Keratinocyte (primary cell): ENCODE data around the gene PPID. TPM values are rescaled to one million over a fixed set of nuclear protein-coding genes. Genes with fewer than 3 reads are reported as not detected.

ENCODE experiments used
- DNase-seq: peaks from one replicate; pipeline ENCODE4 v3.0.0-alpha.2; 2011; ENCODE audit warnings: low read depth, missing footprints, low spot score
- FAIRE-seq: peaks from 2 replicates; lab custom pipeline; 2011; peaks lifted over from hg19 to GRCh38; lab: Jason Lieb, UNC
- H2AFZ ChIP-seq: 2 replicates; pipeline ENCODE4 v1.6.0; 2012; ENCODE audit warnings: low read length, control low read depth, inconsistent platforms; ENCODE audit not compliant: control insufficient read depth
- H3K27ac ChIP-seq: 2 replicates; pipeline ENCODE4 v1.5.1; 2011; ENCODE audit warnings: low read length; ENCODE audit not compliant: control insufficient read depth, insufficient read depth
- H3K27me3 ChIP-seq: 3 replicates; pipeline ENCODE4 v1.6.0; 2011; ENCODE audit warnings: low read length; ENCODE audit not compliant: control insufficient read depth, insufficient read depth; ENCODE audit errors: extremely low read depth
- H3K36me3 ChIP-seq, 2 experiments: 2 replicates in 1 of 2; 3 replicates in 1 of 2; pipeline ENCODE4 v1.5.1; 2011; ENCODE audit warnings: low read length in 2 of 2, mild to moderate bottlenecking in 1 of 2; ENCODE audit not compliant: control insufficient read depth in 2 of 2, insufficient read depth in 2 of 2; ENCODE audit errors: extremely low read depth in 1 of 2
- H3K4me1 ChIP-seq: 3 replicates; pipeline ENCODE4 v1.5.1; 2011; ENCODE audit warnings: low read length; ENCODE audit not compliant: control insufficient read depth, insufficient read depth; ENCODE audit errors: extremely low read depth
- H3K4me2 ChIP-seq: 3 replicates; pipeline ENCODE4 v1.6.0; 2011; ENCODE audit warnings: low read depth, low read length; ENCODE audit not compliant: control insufficient read depth, insufficient read depth; ENCODE audit errors: extremely low read depth
- H3K4me3 ChIP-seq, 3 experiments: fragments of 200-600 bp in 1 of 3; sonication (generic) in 1 of 3; 2 replicates in 2 of 3; 3 replicates in 1 of 3; pipeline ENCODE4 v1.5.1; 2011 to 2016; ENCODE audit warnings: low read length in 3 of 3, mild to moderate bottlenecking in 3 of 3, control low read depth in 2 of 3, inconsistent platforms in 1 of 3, low read depth in 1 of 3, mixed read lengths in 1 of 3, mixed run types in 1 of 3, moderate library complexity in 1 of 3; ENCODE audit not compliant: control insufficient read depth in 2 of 3, insufficient read depth in 2 of 3; ENCODE audit errors: extremely low read depth in 1 of 3
- H3K79me2 ChIP-seq: 2 replicates; pipeline ENCODE4 v1.6.0; 2012; ENCODE audit warnings: low read length; ENCODE audit not compliant: control insufficient read depth, insufficient read depth
- H3K9ac ChIP-seq: 3 replicates; pipeline ENCODE4 v1.6.0; 2011; ENCODE audit warnings: low read length; ENCODE audit not compliant: control insufficient read depth, insufficient read depth; ENCODE audit errors: extremely low read depth
- H3K9me1 ChIP-seq: 3 replicates; pipeline ENCODE4 v1.6.0; 2011; ENCODE audit warnings: low read length; ENCODE audit not compliant: control insufficient read depth, insufficient read depth; ENCODE audit errors: extremely low read depth
- H3K9me3 ChIP-seq: 2 replicates; pipeline ENCODE4 v1.5.1; 2012; ENCODE audit warnings: low read depth, low read length; ENCODE audit not compliant: control insufficient read depth
- H4K20me1 ChIP-seq: 3 replicates; pipeline ENCODE4 v1.6.0; 2011; ENCODE audit warnings: low read length; ENCODE audit not compliant: control insufficient read depth, insufficient read depth; ENCODE audit errors: extremely low read depth
- CTCF ChIP-seq, 3 experiments: IDR thresholded peaks in 1 of 3; conservative IDR thresholded peaks in 1 of 3; optimal IDR thresholded peaks in 1 of 3; 2 replicates in 2 of 3; 3 replicates in 1 of 3; pipeline versions ENCODE3 to v1.5.1; 2011; ENCODE audit warnings: low read length in 3 of 3, mild to moderate bottlenecking in 3 of 3, moderate library complexity in 2 of 3, control low read depth in 1 of 3, inconsistent platforms in 1 of 3; ENCODE audit not compliant: insufficient read depth in 2 of 3; ENCODE audit errors: extremely low read depth in 1 of 3
- EZH2 ChIP-seq: IDR thresholded peaks from one replicate; pipeline ENCODE4 v1.6.1; 2012; ENCODE audit warnings: inconsistent platforms, mild to moderate bottlenecking, low read length, moderate library complexity
- dilution Hi-C: fragments of 300-500 bp; cut with MboI; formaldehyde crosslinking; loops from one replicate; pipeline ENCODE4 v1.7.0; 2020; ENCODE audit warnings: low sequenced_read_pairs; ENCODE audit not compliant: extremely low pct_ligation_motif_present
- polyA plus RNA-seq, 5 experiments: library from polyadenylated mRNA; depleted of rRNA in 3 of 5; stranded (reverse) in 3 of 5; stranded (forward) in 1 of 5; unstranded in 1 of 5; fragments of >200 nt; gene quantifications; 1 replicate in 1 of 5; 2 replicates in 3 of 5; 3 replicates in 1 of 5; pipeline versions ENCODE4 v1.2.1 to v1.2.3, GENCODE V29; 2011 to 2012; ENCODE audit warnings: missing spikeins in 2 of 5, low read depth in 1 of 5, low replicate concordance in 1 of 5

The PPID gene
- polyA plus RNA-seq, 1 donor (not counting 4 experiments of a cell fraction or from before 2014, with no cell fraction given): 27.2 TPM

DNA sequence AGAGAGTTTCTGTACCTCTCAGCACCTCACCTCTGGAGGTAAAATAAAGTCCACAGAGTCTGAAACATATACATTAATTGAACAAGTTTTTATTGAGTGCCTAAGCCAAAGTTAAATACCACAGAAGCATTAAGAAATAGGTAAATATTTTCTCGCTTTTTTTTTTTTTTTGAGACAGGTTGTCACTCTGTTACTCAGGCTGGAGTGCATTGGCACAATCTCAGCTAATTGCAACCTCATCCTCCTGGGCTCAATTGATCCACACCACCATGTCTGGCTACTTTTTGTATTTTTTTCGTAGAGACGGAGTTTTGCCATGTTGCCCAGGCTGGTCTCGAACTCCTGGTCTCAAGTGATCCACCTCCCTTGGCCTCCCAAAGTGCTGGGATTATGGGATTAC lies 35.5 kb upstream of the PPID start:
- Histone ChIP-seq H3K79me2 (no peaks in the 10 kb centered on the region), H3K4me2 (no peak overlapping the region), H3K9me1 (no peaks in the 10 kb centered on the region), H3K36me3 (no peaks in the 10 kb centered on the region), H3K27me3 (no peaks in the 10 kb centered on the region), H3K27ac (no peak overlapping the region), H3K4me3 (no peak overlapping the region), H3K9ac (no peak overlapping the region), H2AFZ (no peak overlapping the region), H4K20me1 (no peaks in the 10 kb centered on the region), H3K4me1 (no peaks in the 10 kb centered on the region), H3K9me3 (no peaks in the 10 kb centered on the region)
- DNase-seq: no peak
- FAIRE-seq: no peak
- TF ChIP-seq CTCF (optimal IDR thresholded peaks at IDR 0.05 in 1 of 3, IDR thresholded peaks at IDR 0.05 in 1 of 3, conservative IDR thresholded peaks at IDR 0.05 in 1 of 3; ENCODE audit: extremely low read depth in 1 of 3, insufficient read depth in 2 of 3, low read length in 3 of 3): no peak
- TF ChIP-seq EZH2: no peak
- dilution Hi-C loops: no loop called here

GRCh38 chr4:158758142-158758541 lies 34.9 kb upstream of the PPID start:
- no peak for DNase-seq
- Histone ChIP-seq H3K9ac (no peak overlapping the region), H2AFZ (no peak overlapping the region), H3K79me2 (no peaks in the 10 kb centered on the region), H4K20me1 (no peaks in the 10 kb centered on the region), H3K27me3 (no peaks in the 10 kb centered on the region), H3K9me1 (no peaks in the 10 kb centered on the region), H3K4me2 (no peak overlapping the region), H3K4me3 (no peak overlapping the region), H3K27ac (no peak overlapping the region), H3K36me3 (no peaks in the 10 kb centered on the region), H3K4me1 (no peaks in the 10 kb centered on the region), H3K9me3 (no peaks in the 10 kb centered on the region)
- TF ChIP-seq CTCF (optimal IDR thresholded peaks at IDR 0.05 in 1 of 3, IDR thresholded peaks at IDR 0.05 in 1 of 3, conservative IDR thresholded peaks at IDR 0.05 in 1 of 3; ENCODE audit: extremely low read depth in 1 of 3, insufficient read depth in 2 of 3, low read length in 3 of 3) (no peak), EZH2 (no peak)
- no peak for FAIRE-seq
- dilution Hi-C loops: no loop called here
